ENCODE measurements around the gene COL15A1. TPM values are rescaled to one million over a fixed set of nuclear protein-coding genes. Genes with fewer than 3 reads are reported as not detected.

Gene COL15A1
- polyA plus RNA-seq, 1 donor (not counting 4 experiments of a cell fraction or from before 2014, with no cell fraction given), result not detected

DNA sequence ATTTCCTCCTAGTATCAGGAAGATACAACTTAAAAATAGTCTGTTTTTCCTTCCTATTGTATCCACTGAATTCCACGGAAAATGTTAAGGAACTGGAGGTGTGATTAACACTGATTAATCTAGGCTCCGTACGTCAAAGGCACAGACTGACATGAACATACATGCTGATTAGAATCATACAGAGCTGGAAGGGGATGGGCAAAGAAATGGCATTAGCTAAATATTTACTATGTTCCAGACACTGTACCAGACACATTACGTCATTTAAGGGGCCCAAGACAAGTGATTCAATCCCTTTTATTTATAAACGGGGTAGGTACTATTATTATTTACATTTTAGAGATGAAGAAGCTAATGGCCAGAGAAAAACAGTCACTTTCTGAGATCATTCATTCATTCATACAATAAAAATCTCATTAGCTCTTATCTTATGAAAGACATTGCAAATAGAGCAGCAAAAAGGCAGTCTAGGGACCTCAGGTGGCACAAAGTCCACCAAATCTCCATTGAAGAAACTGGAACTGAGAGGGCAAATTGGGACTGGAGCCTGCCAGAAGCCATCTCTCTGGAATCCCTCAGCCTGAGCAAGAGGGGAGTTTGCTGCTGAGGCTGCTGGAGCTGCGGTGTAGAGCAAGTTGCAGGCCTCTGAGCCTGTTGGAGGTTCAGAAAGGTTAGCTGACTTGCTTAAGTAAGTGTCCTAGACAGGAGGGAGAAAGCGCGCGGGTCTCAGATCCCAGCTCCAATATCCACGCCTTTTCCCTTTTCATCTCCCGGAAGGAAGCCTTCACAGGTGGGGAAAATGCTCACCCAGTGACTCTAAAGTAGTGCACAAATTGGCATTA is 159.6 kb downstream of the COL15A1 start:
- Histone ChIP-seq H3K9me1 (ENCODE audit: control insufficient read depth, extremely low read depth, insufficient read depth, low read length) (no peaks in the 10 kb centered on the region), H3K4me1 (ENCODE audit: control insufficient read depth, extremely low read depth, insufficient read depth, low read length) (peaks cover 38% of the 10 kb centered on the region), H3K27ac (ENCODE audit: control insufficient read depth, insufficient read depth, low read length) (peak overlapping the region; percentile 96)

DNA sequence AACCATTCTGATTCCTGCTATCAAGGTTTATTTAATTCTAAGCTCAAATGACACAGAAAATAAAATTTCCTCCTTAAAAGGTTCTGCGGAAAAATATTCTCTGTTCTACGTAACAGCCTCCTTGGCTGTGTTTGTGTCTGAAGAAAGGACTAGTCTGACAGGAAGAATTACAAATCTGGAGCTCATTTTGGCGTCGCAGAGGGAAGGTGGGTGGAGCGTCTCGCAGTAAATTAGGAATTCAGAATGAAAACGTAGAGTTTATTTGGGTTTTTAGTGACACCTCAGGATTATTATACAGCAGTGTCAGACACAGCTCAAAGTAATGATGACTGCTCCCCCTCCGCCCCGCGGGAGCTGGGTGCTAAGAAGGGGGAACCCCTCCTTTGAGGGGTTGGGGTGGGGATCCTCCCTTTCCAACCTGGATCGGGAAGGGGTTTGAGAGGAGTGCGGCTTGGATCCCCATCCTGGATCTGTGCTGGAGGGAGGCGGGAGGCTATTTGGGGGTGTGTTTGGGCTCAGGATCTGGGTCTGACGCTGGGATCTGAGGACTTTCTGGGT is 160.3 kb downstream of the COL15A1 start:
- Histone ChIP-seq H3K9me1 (ENCODE audit: control insufficient read depth, extremely low read depth, insufficient read depth, low read length) (no peaks in the 10 kb centered on the region), H4K20me1 (ENCODE audit: control insufficient read depth, extremely low read depth, insufficient read depth, low read length) (no peaks in the 10 kb centered on the region), H3K9ac (ENCODE audit: control insufficient read depth, extremely low read depth, insufficient read depth, low read length) (peak overlapping the region; percentile 89), H3K79me2 (ENCODE audit: control insufficient read depth, insufficient read depth, low read length) (peaks cover 33% of the 10 kb centered on the region), H2AFZ (ENCODE audit: control insufficient read depth, low read length) (peak overlapping the region; percentile 89), H3K4me3 (ENCODE audit: control insufficient read depth in 2 of 3, extremely low read depth in 1 of 3, insufficient read depth in 2 of 3, low read depth in 1 of 3, low read length in 3 of 3) (peak overlapping the region; percentile 36 to 73 (median 73)), H3K27me3 (ENCODE audit: control insufficient read depth, extremely low read depth, insufficient read depth, low read length) (no peaks in the 10 kb centered on the region), H3K4me2 (ENCODE audit: control insufficient read depth, extremely low read depth, insufficient read depth, low read depth, low read length) (peak overlapping the region; percentile 97), H3K9me3 (ENCODE audit: control insufficient read depth, low read depth, low read length) (no peaks in the 10 kb centered on the region), H3K27ac (ENCODE audit: control insufficient read depth, insufficient read depth, low read length) (peak overlapping the region; percentile 96), H3K36me3 (ENCODE audit: control insufficient read depth in 2 of 2, extremely low read depth in 1 of 2, insufficient read depth in 2 of 2, low read length in 2 of 2) (no peaks in the 10 kb centered on the region), H3K4me1 (ENCODE audit: control insufficient read depth, extremely low read depth, insufficient read depth, low read length) (peaks cover 38% of the 10 kb centered on the region)
- TF ChIP-seq, protein P1, sequence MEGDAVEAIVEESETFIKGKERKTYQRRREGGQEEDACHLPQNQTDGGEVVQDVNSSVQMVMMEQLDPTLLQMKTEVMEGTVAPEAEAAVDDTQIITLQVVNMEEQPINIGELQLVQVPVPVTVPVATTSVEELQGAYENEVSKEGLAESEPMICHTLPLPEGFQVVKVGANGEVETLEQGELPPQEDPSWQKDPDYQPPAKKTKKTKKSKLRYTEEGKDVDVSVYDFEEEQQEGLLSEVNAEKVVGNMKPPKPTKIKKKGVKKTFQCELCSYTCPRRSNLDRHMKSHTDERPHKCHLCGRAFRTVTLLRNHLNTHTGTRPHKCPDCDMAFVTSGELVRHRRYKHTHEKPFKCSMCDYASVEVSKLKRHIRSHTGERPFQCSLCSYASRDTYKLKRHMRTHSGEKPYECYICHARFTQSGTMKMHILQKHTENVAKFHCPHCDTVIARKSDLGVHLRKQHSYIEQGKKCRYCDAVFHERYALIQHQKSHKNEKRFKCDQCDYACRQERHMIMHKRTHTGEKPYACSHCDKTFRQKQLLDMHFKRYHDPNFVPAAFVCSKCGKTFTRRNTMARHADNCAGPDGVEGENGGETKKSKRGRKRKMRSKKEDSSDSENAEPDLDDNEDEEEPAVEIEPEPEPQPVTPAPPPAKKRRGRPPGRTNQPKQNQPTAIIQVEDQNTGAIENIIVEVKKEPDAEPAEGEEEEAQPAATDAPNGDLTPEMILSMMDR (optimal IDR thresholded peaks at IDR 0.05 in 1 of 3, IDR thresholded peaks at IDR 0.05 in 1 of 3, conservative IDR thresholded peaks at IDR 0.05 in 1 of 3; ENCODE audit: extremely low read depth in 1 of 3, insufficient read depth in 2 of 3, low read length in 3 of 3), result no peak
- no peak for TF ChIP-seq EZH2 (IDR thresholded peaks at IDR 0.05; ENCODE audit: low read length)
- FAIRE-seq (no peak), DNase-seq (ENCODE audit: low read depth, low spot score) (no peak)
- dilution Hi-C loops (cut with MboI; ENCODE audit: extremely low pct_ligation_motif_present, low sequenced_read_pairs), result no loop called here

More for the DNA sequence above, 159.6 kb downstream of the COL15A1 start:
- peak overlapping the region; percentile 89 for H2AFZ ChIP-seq (ENCODE audit: control insufficient read depth, low read length)
- H3K36me3 ChIP-seq (ENCODE audit: control insufficient read depth in 2 of 2, extremely low read depth in 1 of 2, insufficient read depth in 2 of 2, low read length in 2 of 2), result no peaks in the 10 kb centered on the region
- DNase-seq (ENCODE audit: low read depth, low spot score) (peak; percentile 66), FAIRE-seq (peak; percentile 26)
- dilution Hi-C loops (cut with MboI; ENCODE audit: extremely low pct_ligation_motif_present, low sequenced_read_pairs), result no loop called here
- peak overlapping the region in 2 of 3 experiments; percentile 73 for H3K4me3 ChIP-seq (ENCODE audit: control insufficient read depth in 2 of 3, extremely low read depth in 1 of 3, insufficient read depth in 2 of 3, low read depth in 1 of 3, low read length in 3 of 3)
- peaks cover 26% of the 10 kb centered on the region for H3K79me2 ChIP-seq (ENCODE audit: control insufficient read depth, insufficient read depth, low read length)
- H3K9me3 ChIP-seq (ENCODE audit: control insufficient read depth, low read depth, low read length), result no peaks in the 10 kb centered on the region
- no peaks in the 10 kb centered on the region for H4K20me1 ChIP-seq (ENCODE audit: control insufficient read depth, extremely low read depth, insufficient read depth, low read length)
- H3K27me3 ChIP-seq (ENCODE audit: control insufficient read depth, extremely low read depth, insufficient read depth, low read length), result no peaks in the 10 kb centered on the region
- peak overlapping the region; percentile 89 for H3K9ac ChIP-seq (ENCODE audit: control insufficient read depth, extremely low read depth, insufficient read depth, low read length)
- TF ChIP-seq, protein P1 (optimal IDR thresholded peaks at IDR 0.05 in 1 of 3, IDR thresholded peaks at IDR 0.05 in 1 of 3, conservative IDR thresholded peaks at IDR 0.05 in 1 of 3; ENCODE audit: extremely low read depth in 1 of 3, insufficient read depth in 2 of 3, low read length in 3 of 3), result no peak
- no peak for TF ChIP-seq EZH2 (IDR thresholded peaks at IDR 0.05; ENCODE audit: low read length)
- H3K4me2 ChIP-seq (ENCODE audit: control insufficient read depth, extremely low read depth, insufficient read depth, low read depth, low read length), result peak overlapping the region; percentile 97
